AML-193 (cell line): ENCODE measurements around the gene PDE6A.

Source experiments
- DNase-seq, 2 experiments: peaks; one replicate each; lab custom pipeline; 2025; lab: John Stamatoyannopoulos, UW

PDE6A gene

GRCh38 chr5:149944666-149945065 is at the start of gene PDE6A:
Gene PDE6A (minus strand): TSS chr5:149944793. CDS start chr5:149944673, 120 bp downstream.
- DNase-seq, result no peak

GRCh38 chr5:149993471-149993870 is 48.9 kb upstream of the PDE6A start:
- DNase-seq, result no peak

DNA sequence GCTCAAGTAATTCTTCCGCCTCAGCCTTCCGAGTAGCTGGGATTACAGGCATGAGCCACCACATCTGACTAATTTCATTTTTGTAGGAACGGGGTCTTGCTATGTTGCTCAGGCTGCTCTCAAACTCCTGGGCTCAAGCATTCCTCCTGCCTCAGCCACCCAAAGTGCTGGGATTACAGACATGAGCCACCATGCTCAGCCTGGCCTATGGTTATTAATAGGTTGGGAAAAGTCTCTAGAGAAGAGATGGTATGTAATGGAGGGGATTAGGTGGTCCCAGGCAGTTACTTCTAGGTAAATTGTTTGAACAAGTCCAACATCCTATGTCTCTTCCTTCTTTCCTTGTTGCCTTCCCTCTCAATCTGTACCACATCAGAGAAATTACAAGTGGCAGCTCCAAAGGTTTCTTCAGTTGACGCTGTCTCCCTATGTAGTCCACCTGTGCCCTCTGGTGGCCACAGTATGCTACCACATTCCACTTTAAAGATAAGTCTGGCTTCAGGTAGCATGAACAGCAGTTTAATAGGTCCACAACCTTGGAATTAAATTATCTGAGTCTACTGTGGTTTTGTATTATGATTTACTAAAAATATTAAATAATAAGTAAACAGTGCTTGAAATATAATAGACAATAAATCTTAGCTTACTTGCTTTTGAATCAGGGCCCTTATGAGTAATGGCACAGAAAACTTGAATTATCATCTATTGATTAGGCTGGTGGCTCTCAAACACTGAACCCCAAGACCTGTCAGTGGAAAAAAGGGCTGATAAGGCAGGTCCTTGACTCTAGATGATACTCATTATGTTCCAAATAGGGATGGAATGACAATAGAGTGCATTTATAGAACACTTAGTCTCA is 46.2 kb upstream of the PDE6A start:
- peak; percentile 57 to 59 for DNase-seq

DNA sequence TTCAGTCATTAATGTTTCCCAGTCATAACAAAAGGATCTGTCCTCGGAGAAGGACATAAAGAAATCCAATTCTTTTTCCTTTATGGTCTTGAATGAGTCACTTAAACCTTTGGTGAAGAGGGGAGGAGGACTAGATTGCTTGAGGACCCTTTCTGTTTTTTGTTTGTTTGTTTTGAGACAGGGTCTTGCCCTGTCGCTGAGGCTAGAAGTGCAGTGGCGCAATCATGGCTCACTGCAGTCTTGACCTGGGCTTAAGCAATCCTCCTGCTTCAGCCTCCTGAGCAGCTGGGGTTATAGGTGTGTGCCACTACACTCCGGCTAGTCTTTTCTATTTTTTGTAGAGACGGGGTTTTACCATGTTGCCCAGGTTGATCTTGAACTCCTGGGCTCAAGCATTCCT is 43.5 kb upstream of the PDE6A start:
- no peak for DNase-seq

DNA sequence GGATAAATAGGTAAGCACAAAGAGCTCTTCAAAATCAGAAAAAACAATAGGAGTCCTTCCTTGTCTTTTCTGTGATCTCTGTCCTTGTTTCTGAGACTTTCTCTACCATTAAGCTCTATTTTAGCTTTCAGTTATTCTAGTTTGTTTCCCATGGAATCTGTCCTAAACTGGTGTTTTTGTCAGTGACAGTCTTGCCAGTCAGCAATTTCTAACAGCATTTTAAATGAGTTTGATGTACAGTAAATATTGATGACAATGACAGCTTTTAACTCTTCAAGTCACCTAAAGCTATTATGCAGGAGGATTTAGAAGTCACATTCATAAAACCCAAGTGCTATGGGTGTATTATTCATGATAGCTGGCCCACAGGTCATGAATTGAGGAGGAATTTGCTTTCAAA is 37.9 kb upstream of the PDE6A start:
- no peak for DNase-seq

GRCh38 chr5:149981206-149981605 is 36.6 kb upstream of the PDE6A start:
- DNase-seq, result no peak

DNA sequence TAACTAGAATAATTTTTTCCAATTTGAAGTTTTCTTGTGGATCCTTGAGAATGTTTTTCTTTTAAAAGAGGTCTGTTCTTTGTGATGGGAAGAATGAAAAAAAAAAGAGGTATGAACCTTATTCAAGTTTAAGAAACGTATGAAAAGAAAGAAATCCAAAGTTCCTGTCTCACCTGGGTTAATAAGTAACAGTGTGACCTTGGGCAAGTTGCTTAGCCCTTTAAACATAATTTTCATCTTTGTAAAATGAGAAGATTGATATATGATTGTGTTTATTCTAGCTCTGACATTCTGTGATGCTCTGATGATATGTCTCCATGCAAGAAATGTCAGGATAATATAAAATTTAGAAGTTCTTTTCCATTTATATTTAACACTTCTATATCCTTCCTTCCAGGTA is 35.3 kb upstream of the PDE6A start:
- DNase-seq, result no peak

GRCh38 chr5:149975409-149975808 is 30.8 kb upstream of the PDE6A start:
- no peak for DNase-seq

GRCh38 chr5:149969181-149969930 is 24.8 kb upstream of the PDE6A start:
- no peak for DNase-seq

DNA sequence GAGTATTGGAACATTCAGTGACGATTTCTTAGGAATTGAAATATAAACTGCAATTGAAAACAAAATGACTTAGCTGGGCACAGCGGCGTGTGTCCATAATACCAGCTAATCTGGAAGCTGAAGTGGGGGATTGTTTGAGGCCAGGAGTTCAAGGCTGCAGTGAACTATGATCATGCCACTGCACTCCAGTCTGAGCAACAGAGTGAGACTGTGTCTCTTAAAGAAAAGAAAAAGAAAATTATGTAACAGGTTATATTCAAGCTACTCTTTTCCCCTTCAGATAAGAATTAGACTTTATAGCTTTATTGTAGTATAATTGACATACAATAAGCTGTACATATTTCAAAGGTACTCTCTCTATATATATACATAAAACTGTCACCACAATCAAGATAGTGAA is 22.4 kb upstream of the PDE6A start:
- no peak for DNase-seq

DNA sequence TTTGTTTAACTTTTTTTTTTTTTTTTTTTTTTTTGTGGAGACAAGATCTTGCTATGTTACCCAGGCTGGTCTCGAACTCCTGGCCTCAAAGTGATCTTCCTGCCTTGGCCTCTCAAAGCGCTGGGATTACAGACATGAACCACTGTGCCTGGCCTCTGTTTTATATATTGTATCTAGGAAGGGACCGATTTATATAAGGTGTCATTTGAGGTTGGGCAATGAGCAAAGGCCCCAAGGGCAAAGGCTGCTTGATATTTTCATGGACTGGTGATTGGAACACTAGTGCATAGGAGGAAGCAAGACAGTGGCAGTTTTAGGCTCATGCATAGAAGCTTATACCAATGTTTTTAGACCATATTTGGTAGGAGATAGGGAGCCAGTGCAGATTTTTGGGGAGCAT is 19.1 kb upstream of the PDE6A start:
- DNase-seq, result no peak

DNA sequence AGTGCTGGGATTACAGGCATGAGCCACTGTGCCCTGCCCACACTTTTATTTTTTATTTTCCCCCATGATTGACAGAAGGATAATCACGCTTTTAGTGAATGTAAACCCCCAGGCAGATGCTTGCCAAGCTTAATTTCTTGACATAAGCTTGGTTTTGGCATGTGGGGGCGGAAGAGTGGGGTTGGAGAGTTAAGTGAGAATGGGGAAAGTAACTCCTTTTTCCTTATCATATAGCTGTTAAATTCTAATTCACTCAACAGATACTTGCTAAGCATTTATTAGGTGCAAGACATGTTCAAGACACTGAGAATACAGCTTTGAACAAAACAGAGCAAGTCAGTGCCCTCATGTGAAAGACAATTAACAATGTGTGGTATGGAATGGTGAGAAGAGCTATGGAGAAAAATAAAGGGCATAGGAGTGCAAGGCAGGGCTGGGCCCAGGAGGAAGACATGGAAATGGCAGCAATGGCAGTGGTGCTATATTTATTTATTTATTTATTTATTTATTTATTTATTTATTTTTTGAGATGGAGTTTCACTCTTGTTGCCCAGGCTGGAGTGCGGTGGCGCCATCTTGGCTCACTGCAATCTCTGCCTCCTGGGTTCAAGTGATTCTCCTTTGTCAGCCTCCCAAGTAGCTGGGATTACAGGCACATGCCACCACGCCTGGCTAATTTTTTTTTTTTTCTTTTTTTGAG is 18.2 kb upstream of the PDE6A start:
- DNase-seq, result no peak

GRCh38 chr5:149961957-149962409 is 17.4 kb upstream of the PDE6A start:
- DNase-seq, result peak; percentile 43 to 56

GRCh38 chr5:149961186-149961685 is 16.6 kb upstream of the PDE6A start:
- no peak for DNase-seq

DNA sequence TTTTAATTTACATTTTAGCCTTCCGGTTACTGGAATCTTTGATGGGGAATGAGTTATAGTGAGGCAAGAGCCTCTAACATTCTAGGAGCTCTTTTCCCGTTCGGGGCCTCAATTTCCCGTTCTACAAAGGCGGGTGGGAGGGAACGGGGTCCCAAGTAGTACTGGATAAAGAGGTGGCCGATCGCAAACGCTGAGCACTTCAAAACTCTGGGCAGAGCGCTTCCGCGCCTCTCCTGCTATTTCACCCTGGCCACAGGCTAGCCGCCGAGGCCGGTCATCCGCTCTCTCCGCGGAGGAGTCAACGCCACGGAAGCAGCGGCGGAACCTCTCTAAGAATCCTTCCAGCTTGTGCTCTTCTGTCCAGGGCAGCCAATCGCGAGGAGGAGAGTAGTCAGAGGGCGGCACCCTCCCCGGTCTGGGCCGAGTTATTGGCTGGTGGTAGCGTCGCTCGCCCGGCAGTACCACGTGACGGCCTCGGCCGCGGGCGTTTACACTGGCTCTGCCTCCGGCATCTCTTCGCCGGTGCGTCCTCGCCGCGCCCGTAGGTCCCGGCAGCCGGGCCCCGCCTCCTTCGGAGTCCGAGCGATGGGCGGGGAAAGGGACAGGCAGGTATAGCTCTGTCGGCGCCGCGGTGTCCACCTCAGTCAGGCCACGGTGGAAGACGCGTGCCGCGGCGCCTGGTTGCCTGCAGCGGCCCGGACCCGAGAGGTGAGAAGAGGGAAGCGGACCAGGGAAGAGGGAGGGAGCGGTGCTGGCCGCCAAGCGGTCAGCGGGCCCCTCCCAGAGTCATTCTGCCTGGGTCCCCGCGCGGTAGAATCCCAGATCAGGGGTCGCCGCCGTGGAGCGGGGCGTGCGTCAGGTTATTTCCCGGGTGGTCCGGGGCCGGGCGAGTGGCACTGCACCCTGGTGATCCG is 15.9 kb upstream of the PDE6A start, which contains the start of gene SLC26A2:
Gene SLC26A2 (plus strand): TSS at position 487 of the 914 bp plus-strand sequence. CDS start 16,895 bp downstream, outside the sequence.
- DNase-seq, result peak; percentile 96

DNA sequence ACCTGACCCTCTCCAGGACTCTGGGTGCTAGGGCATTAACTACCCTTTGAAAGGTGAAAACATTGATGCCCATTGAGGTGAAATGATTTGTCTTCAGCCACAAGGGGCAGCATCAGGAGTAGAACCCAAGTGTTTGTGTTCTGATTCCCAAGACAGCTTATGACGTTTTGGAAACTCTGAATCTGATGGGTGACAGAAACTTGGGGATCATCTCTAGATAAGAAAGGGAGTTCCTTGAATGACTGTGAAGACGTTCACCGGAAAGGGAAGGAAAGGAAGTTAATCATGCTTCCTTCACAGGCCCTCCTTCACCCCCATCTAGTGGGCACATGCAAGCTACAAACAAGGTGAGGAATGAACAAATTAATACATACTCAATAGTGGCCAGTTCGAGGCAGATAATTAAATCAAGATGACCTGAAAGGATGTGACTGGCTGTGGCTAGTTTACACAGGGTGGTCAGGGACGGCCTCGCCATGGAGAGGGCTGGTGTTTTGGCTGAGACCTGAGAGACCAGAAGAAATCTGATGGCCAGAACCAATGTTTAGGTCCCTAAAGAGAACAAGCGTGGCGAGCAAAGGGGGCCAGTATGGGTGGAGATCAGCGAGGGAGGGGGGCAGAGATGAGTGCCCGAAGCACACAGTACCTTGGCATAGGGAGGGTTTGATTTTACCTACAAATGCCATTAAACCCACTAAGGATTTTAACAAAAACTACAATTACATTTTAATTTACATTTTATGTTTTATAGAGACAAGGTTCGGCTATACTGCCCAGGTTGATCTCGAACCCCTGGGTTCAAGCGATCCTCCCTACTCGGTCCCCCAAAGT is 15.0 kb upstream of the PDE6A start:
- DNase-seq, result peak; percentile 50 to 57

- no peak for DNase-seq
Observed at GRCh38 chr5:149957855-149958254, 13.3 kb upstream of the PDE6A start.

GRCh38 chr5:149956685-149957084 is 12.1 kb upstream of the PDE6A start:
- DNase-seq, result no peak

DNA sequence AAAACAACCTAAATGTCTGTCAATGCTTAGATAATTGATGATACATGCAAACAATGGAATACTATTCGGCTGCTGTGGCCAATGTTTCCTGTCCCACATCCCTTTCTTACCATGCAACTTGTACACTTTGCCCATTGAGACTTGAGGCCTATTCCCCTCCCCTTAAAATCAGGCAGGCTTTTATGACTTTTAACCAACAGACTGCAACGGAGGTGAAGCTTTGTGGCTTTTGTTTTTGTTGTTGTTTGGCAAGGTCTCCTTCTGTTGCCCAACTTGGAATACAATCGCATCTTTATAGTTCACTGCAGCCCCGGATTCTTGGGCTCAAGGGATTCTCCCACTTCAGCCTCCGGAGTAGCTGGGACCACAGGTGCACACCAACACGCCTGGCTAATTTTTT is 10.2 kb upstream of the PDE6A start:
- DNase-seq, result no peak

DNA sequence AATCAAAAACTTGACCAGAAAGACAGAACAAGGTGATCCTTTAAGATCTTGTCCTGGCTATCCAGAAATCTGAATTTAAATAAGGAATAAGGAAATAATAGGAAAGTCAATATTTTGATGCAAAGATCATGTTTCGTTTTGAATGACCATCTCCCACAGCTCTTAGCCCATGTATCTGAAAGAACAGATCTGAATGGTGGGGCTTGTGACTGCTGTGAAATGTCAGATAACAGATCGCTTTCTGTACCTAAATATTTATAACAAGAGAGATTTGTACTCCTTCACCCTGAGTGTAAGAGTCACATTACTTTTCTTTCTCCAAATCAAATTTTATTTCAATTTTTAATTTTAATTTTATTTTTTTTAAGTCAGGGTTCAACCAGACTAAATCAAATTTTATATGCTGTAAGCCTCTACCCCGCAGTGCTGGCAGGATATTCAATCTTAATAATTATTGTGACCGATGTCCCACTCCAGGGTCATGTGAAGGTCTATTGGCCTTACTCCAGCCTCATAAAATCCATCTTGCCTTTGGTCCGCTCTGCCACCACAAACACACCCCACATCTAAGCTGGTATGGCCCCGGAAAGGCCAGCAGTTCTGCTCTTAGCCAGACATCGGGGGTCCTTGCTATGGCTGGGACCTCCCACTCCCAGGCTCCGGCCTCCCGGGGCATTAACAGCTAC is 9.0 kb upstream of the PDE6A start:
- no peak for DNase-seq
